ENCODE data around the gene PSMD2. TPM values are rescaled to one million over a fixed set of nuclear protein-coding genes. Genes with fewer than 3 reads are reported as not detected.
A peak's percentile ranks its signal among the peaks of the same experiment; 100 is the strongest.

PSMD2 gene
- total and polyA plus RNA-seq, 8 donors, result 73.0 to 239 (median 126) TPM

GRCh38 chr3:184272269-184272668 lies 26.8 kb upstream of the PSMD2 start:
- Histone ChIP-seq H3K9me3 (no peaks in the 10 kb centered on the region), H3K27me3 (peaks cover 5 to 78% (median 25%) of the 10 kb centered on the region in 3 donors), H3K4me3 (no peak overlapping the region)

GRCh38 chr3:184275381-184275701 lies 23.7 kb upstream of the PSMD2 start:
- no peak overlapping the region for H3K27ac ChIP-seq
- WGBS, 5 donors, result 59 to 71% (median 63%) methylated on average over 12 of the region's 12 CpGs

More at GRCh38 chr3:184272269-184272668, 26.8 kb upstream of the PSMD2 start:
- DNase-seq, result no peak
- no peak for TF ChIP-seq EP300 (IDR thresholded peaks at IDR 0.05)
- TF ChIP-seq POLR2AphosphoS5 (IDR thresholded peaks at IDR 0.05), result no peak
- no peak for TF ChIP-seq CTCF (IDR thresholded peaks at IDR 0.05)
- TF ChIP-seq POLR2A (IDR thresholded peaks at IDR 0.05), result no peak
- H3K36me3 ChIP-seq, result no peaks in the 10 kb centered on the region
- intact Hi-C loops (cut with DNase I; ENCODE audit: low total_unique reads), result no loop called here
- H3K4me1 ChIP-seq, result peaks cover 5 to 10% (median 7%) of the 10 kb centered on the region in 4 donors
- 30 to 62% (median 50%) methylated on average over 1 of the region's 1 CpG for WGBS, 5 donors
- no peak overlapping the region for H3K27ac ChIP-seq

GRCh38 chr3:184275961-184276910 lies 22.8 kb upstream of the PSMD2 start, which contains the start of gene ECE2:
Gene ECE2 (plus strand): TSS chr3:184276022. CDS start chr3:184276154, 132 bp downstream.
- H3K4me3 ChIP-seq, result peak within 1 kb of the TSS in 2 of 4 donors; percentile 11 to 12
- TF ChIP-seq EP300 (IDR thresholded peaks at IDR 0.05) (no peak), CTCF (IDR thresholded peaks at IDR 0.05) (no peak), POLR2AphosphoS5 (IDR thresholded peaks at IDR 0.05) (no peak), POLR2A (IDR thresholded peaks at IDR 0.05) (no peak)
- no peak within 1 kb of the TSS for H3K27ac ChIP-seq
- intact Hi-C loops (cut with DNase I; ENCODE audit: low total_unique reads), result no loop called here
- peaks cover 5 to 48% (median 26%) of the 10 kb centered on the region in 3 donors for H3K27me3 ChIP-seq
- DNase-seq, result peak in 1 of 2 donors; percentile 37
- H3K36me3 ChIP-seq, result no peaks in the 10 kb centered on the region
- no peaks in the 10 kb centered on the region for H3K9me3 ChIP-seq
- peaks cover 5 to 10% (median 7%) of the 10 kb centered on the region in 4 donors for H3K4me1 ChIP-seq
- 13 to 22% (median 15%) methylated on average over 27 to 62 of the region's 65 CpGs for WGBS, 5 donors

More at GRCh38 chr3:184275381-184275701, 23.7 kb upstream of the PSMD2 start:
- H3K9me3 ChIP-seq, result no peaks in the 10 kb centered on the region
- intact Hi-C loops (cut with DNase I; ENCODE audit: low total_unique reads), result no loop called here
- peaks cover 5 to 56% (median 26%) of the 10 kb centered on the region in 3 donors for H3K27me3 ChIP-seq
- DNase-seq, result no peak
- no peak overlapping the region for H3K4me3 ChIP-seq
- H3K36me3 ChIP-seq, result no peaks in the 10 kb centered on the region
- TF ChIP-seq CTCF (IDR thresholded peaks at IDR 0.05) (no peak), POLR2A (IDR thresholded peaks at IDR 0.05) (no peak), EP300 (IDR thresholded peaks at IDR 0.05) (no peak), POLR2AphosphoS5 (IDR thresholded peaks at IDR 0.05) (no peak)
- peaks cover 5 to 10% (median 7%) of the 10 kb centered on the region in 4 donors for H3K4me1 ChIP-seq

- Histone ChIP-seq H3K27me3 (peaks cover 5 to 45% (median 26%) of the 10 kb centered on the region in 3 donors), H3K4me3 (no peak overlapping the region), H3K9me3 (no peaks in the 10 kb centered on the region), H3K27ac (no peak overlapping the region), H3K36me3 (no peaks in the 10 kb centered on the region), H3K4me1 (peaks cover 5 to 10% (median 7%) of the 10 kb centered on the region in 4 donors)
- intact Hi-C loops (cut with DNase I; ENCODE audit: low total_unique reads), result no loop called here
- DNase-seq, result no peak
- 77 to 93% (median 89%) methylated on average over 3 to 6 of the region's 6 CpGs for WGBS, 5 donors
- TF ChIP-seq EP300 (IDR thresholded peaks at IDR 0.05) (no peak), POLR2AphosphoS5 (IDR thresholded peaks at IDR 0.05) (no peak), POLR2A (IDR thresholded peaks at IDR 0.05) (no peak), CTCF (IDR thresholded peaks at IDR 0.05) (no peak)
Measured at GRCh38 chr3:184277366-184277765, 21.7 kb upstream of the PSMD2 start.

Measured in stomach (tissue), 9 donors.